H1 (cell line): Measurements from ENCODE around the gene C1QTNF1. TPM values are rescaled to one million over a fixed set of nuclear protein-coding genes. Genes with fewer than 3 reads are reported as not detected.

Experiments used
- ATF2 ChIP-seq: IDR thresholded peaks from 2 replicates; pipeline ENCODE4 v1.6.1; 2012; ENCODE audit warnings: low read length, inconsistent platforms
- polyA plus RNA-seq, 7 experiments: library from polyadenylated mRNA; depleted of rRNA in 3 of 7; stranded (reverse) in 5 of 7; unstranded in 2 of 7; fragments of >200 nt in 5 of 7; fragments of 200-250 nt in 2 of 7; gene quantifications; 1 replicate in 5 of 7; 2 replicates in 1 of 7; 4 replicates in 1 of 7; pipeline versions ENCODE4 v1.2.1 to v1.2.3, GENCODE V29; 2011 to 2013; ENCODE audit warnings: missing spikeins in 2 of 7, mixed read lengths in 2 of 7
- total RNA-seq: library from RNA; stranded (reverse); fragmentation: NEBNext Ultra II Directional; extraction: Animal tissue kit (Norgen Biotek cat#: 25700); gene quantifications from 2 replicates; pipeline ENCODE4 v1.2.1, GENCODE V29; 2021

Gene C1QTNF1
- total and polyA plus RNA-seq, 2 of the 8 experiments (the other 6 are each of a cell fraction or from before 2014, with no cell fraction given) = 1.5 to 2.5 TPM

- no peak for TF ChIP-seq ATF2
Measured at GRCh38 chr17:79049821-79050220, 25.9 kb downstream of the C1QTNF1 start (continued).
